HCT116 (cell line): ENCODE measurements around the gene PRM3. TPM values are rescaled to one million over a fixed set of nuclear protein-coding genes. Genes with fewer than 3 reads are reported as not detected.

Experiments
- ATAC-seq: fragments of 200-7000 bp; cut with Tn5 transposase; 2 replicates; pipeline ENCODE4 v1.9.1; 2020; ENCODE audit warnings: mild to moderate bottlenecking, moderate library complexity
- BruUV-seq: library from RNA; stranded (reverse); fragments of 400-500 nt; replicated peaks from 2 replicates; lab custom pipeline; 2021; lab: Mats Ljungman, UMichigan
- CTCF ChIA-PET: fragments of 300-600 bp; sonication (Branson Sonifier 250); formaldehyde crosslinking; loops from one replicate; lab custom pipeline; 2021; ENCODE audit warnings: antibody characterized with exemption; lab: Charles Lee
- POLR2A ChIA-PET: fragments of 300-600, 350-600 bp; sonication (Branson Sonifier 250); formaldehyde crosslinking; loops from one replicate; lab custom pipeline; 2021; ENCODE audit warnings: antibody characterized with exemption; lab: Charles Lee
- RAD21 ChIA-PET, 2 experiments: fragments of 300-600 bp; sonication (Branson Sonifier 250); formaldehyde crosslinking; loops; one replicate each; lab custom pipeline; 2023; ENCODE audit warnings: low total read pairs in 2 of 2; ENCODE audit not compliant: uncharacterized antibody in 2 of 2, unreplicated experiment in 2 of 2, low non-redundant PET in 1 of 2; lab: Charles Lee
- DNase-seq: peaks from one replicate; pipeline ENCODE4 v3.0.0-alpha.2; 2010; ENCODE audit warnings: low read depth, low spot score
- H2AFZ ChIP-seq: fragments of 200-600 bp; shearing (Covaris generic), sonication (generic); 2 replicates; pipeline ENCODE4 v1.6.1; 2017; ENCODE audit warnings: low read depth, mixed run types, mixed read lengths, antibody characterized with exemption, low read length; ENCODE audit not compliant: poor library complexity, severe bottlenecking
- H3K27ac ChIP-seq: 2 replicates; pipeline ENCODE4 v1.5.1; 2012; ENCODE audit warnings: low read depth, low read length
- H3K27me3 ChIP-seq: fragments of 200-600 bp; sonication (generic); 2 replicates; pipeline ENCODE4 v1.6.1; 2016; ENCODE audit warnings: mixed run types, low read length, mixed read lengths; ENCODE audit not compliant: insufficient read depth
- H3K36me3 ChIP-seq, 2 experiments: fragments of 200-500 bp in 1 of 2; fragments of 200-600 bp in 1 of 2; sonication (Bioruptor generic) in 1 of 2; sonication (generic) in 1 of 2; 2 replicates each; pipeline versions ENCODE4 v1.5.1 to v1.6.1; 2014 to 2016; ENCODE audit warnings: low read length in 2 of 2, inconsistent platforms in 1 of 2, mixed read lengths in 1 of 2, mixed run types in 1 of 2; ENCODE audit not compliant: insufficient read depth in 2 of 2, control insufficient read depth in 1 of 2
- H3K4me1 ChIP-seq, 2 experiments: fragments of 200-600 bp in 1 of 2; sonication (generic) in 1 of 2; 2 replicates each; pipeline versions ENCODE4 v1.5.1 to v1.6.1; 2012 to 2017; ENCODE audit warnings: low read length in 2 of 2, inconsistent platforms in 1 of 2, mild to moderate bottlenecking in 1 of 2, mixed read lengths in 1 of 2, mixed run types in 1 of 2, moderate library complexity in 1 of 2; ENCODE audit not compliant: insufficient read depth in 2 of 2, control insufficient read depth in 1 of 2
- H3K4me2 ChIP-seq: fragments of 200-600 bp; sonication (generic); 2 replicates; pipeline ENCODE4 v1.6.1; 2017; ENCODE audit warnings: mixed run types, low read length, mixed read lengths
- H3K4me3 ChIP-seq, 2 experiments: fragments of 200-600 bp in 1 of 2; sonication (generic) in 1 of 2; replicated peaks in 1 of 2; 2 replicates each; pipeline ENCODE4 v1.5.1; 2011 to 2016; ENCODE audit warnings: low read length in 2 of 2, control low read depth in 1 of 2, low read depth in 1 of 2, mild to moderate bottlenecking in 1 of 2, mixed read lengths in 1 of 2, mixed run types in 1 of 2
- H3K79me2 ChIP-seq: fragments of 200-600 bp; sonication (generic); 2 replicates; pipeline ENCODE4 v1.6.1; 2017; ENCODE audit warnings: mild to moderate bottlenecking, mixed run types, low read length, moderate library complexity, mixed read lengths; ENCODE audit not compliant: insufficient read depth
- H3K9ac ChIP-seq: fragments of 200-600 bp; sonication (generic); 2 replicates; pipeline ENCODE4 v1.6.1; 2016; ENCODE audit warnings: low read length, mixed read lengths
- H3K9me2 ChIP-seq: fragments of 200-600 bp; sonication (generic), shearing (Covaris generic); 2 replicates; pipeline ENCODE4 v1.6.1; 2017; ENCODE audit warnings: mixed run types, mild to moderate bottlenecking, moderate library complexity; ENCODE audit not compliant: insufficient read depth
- H3K9me3 ChIP-seq, 2 experiments: fragments of 200-500 bp in 1 of 2; fragments of 200-600 bp in 1 of 2; sonication (Bioruptor generic) in 1 of 2; sonication (generic) in 1 of 2; 2 replicates each; pipeline ENCODE4 v1.6.1; 2014 to 2017; ENCODE audit warnings: low read length in 2 of 2, mixed read lengths in 2 of 2, inconsistent platforms in 1 of 2, low read depth in 1 of 2, mild to moderate bottlenecking in 1 of 2, mixed run types in 1 of 2, moderate library complexity in 1 of 2; ENCODE audit not compliant: control insufficient read depth in 1 of 2, insufficient read depth in 1 of 2
- H4K20me1 ChIP-seq: fragments of 200-600 bp; sonication (generic), shearing (Covaris generic); 2 replicates; pipeline ENCODE4 v1.6.1; 2017; ENCODE audit warnings: mixed run types, mild to moderate bottlenecking, moderate library complexity; ENCODE audit not compliant: insufficient read depth
- EZH2phosphoT487 ChIP-seq: fragments of 200-600 bp; IDR thresholded peaks from 2 replicates; pipeline ENCODE4 v1.6.1; 2018; ENCODE audit warnings: antibody characterized with exemption, borderline replicate concordance
- JUND ChIP-seq: IDR thresholded peaks from 2 replicates; pipeline ENCODE4 v1.6.1; 2012
- POLR2AphosphoS5 ChIP-seq: IDR thresholded peaks from 2 replicates; pipeline ENCODE4 v1.6.1; 2011; ENCODE audit warnings: mild to moderate bottlenecking, low read depth, low read length, moderate library complexity
- SIN3A ChIP-seq: IDR thresholded peaks from 2 replicates; pipeline ENCODE4 v1.6.1; 2012; ENCODE audit warnings: low read depth
- SP1 ChIP-seq: IDR thresholded peaks from 2 replicates; pipeline ENCODE4 v1.6.1; 2012; ENCODE audit warnings: low read depth
- intact Hi-C: fragments of 100-400 bp; cut with micrococcal nuclease; formaldehyde crosslinking; loops from 2 replicates; pipeline ENCODE4 v1.10.0; 2022
- total RNA-seq: library from RNA; stranded (reverse); gene quantifications from one replicate; pipeline ENCODE4 v1.2.1, GENCODE V29; 2021; ENCODE audit not compliant: unreplicated experiment

PRM3 gene
- total RNA-seq, 1 experiment from 2014 or later = not detected

- CTCF ChIA-PET = interaction anchor here (1.1 to 2.9 kb wide), 4 partner anchors 102 to 290 kb away, joined by 3 to 32 read pairs (median 10); no protein-coding TSS in a partner anchor
- DNase-seq (no peak), ATAC-seq (no peak)
- H2AFZ ChIP-seq = no peak overlapping the region
- no peaks in the 10 kb centered on the region for H3K27me3 ChIP-seq
- H3K79me2 ChIP-seq = no peaks in the 10 kb centered on the region
- peak overlapping the region; percentile 63; the same call in 1 of the 2 replicates for H3K9ac ChIP-seq
- H4K20me1 ChIP-seq = no peaks in the 10 kb centered on the region
- intact Hi-C loops = no loop called here
- H3K4me1 ChIP-seq = peaks cover 10 to 31% of the 10 kb centered on the region in 2 experiments; a peak in 3 of 4 replicates
- no peaks in the 10 kb centered on the region for H3K9me2 ChIP-seq
- no peaks in the 10 kb centered on the region for H3K36me3 ChIP-seq
- POLR2A ChIA-PET = interaction anchor here (1.9 to 4.0 kb wide), 8 partner anchors 16 to 286 kb away, joined by 7 to 30 read pairs (median 14); no protein-coding TSS in a partner anchor
- peak overlapping the region in 1 of 2 experiments; percentile 79; a peak in 3 of 4 replicates for H3K4me3 ChIP-seq
- TF ChIP-seq JUND (no peak), POLR2AphosphoS5 (no peak), SIN3A (no peak), SP1 (no peak), EZH2phosphoT487 (no peak)
- TSS peak; percentile 74 for BruUV-seq
- RAD21 ChIA-PET = no interaction called here
- peak overlapping the region; percentile 96 for H3K4me2 ChIP-seq
- H3K27ac ChIP-seq = peak overlapping the region; percentile 85; the same call in 1 of the 2 replicates
- no peaks in the 10 kb centered on the region for H3K9me3 ChIP-seq
These were observed 19.2 kb downstream of the PRM3 start for GRCh38 chr16:11253995-11254912.
